ENCODE measurements around the gene HAUS7. TPM values are rescaled to one million over a fixed set of nuclear protein-coding genes. Genes with fewer than 3 reads are reported as not detected.

Gene HAUS7
- polyA plus RNA-seq, 2 of the 4 experiments (the other 2 are of a cell fraction) = 39.1 to 53.6 TPM

DNA sequence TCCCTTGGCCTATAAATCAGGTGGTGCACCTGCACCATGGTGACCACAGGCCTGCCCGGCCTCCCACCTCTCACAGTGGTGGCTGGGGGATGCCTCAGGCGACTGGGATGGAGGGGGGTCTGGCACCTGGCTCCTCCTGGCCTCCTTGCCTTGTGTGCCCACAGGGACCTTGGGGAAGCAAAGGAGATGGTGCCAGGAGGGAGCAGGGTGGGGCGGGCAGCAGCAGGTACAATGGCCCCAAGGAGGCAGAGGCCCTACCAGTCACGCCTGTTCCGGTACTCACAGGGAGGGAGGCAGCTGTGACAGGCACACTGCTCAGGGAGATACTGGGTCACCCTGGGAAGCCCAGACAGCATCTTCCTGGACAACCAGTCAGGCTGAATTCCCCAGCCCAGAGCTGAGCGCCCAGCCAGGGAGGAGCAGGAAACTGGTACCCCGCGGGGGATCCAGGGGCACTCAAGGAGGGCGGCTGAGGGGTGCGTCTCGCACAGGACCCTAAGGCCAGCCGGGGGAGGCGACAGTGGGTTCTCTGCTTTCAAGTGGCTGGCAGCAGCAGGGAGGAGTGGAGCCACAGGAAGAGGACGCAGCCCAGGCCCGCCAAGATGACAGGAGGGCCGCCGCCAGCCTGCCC is 23.3 kb downstream of the HAUS7 start:
- Histone ChIP-seq H3K27ac (no peak overlapping the region), H3K4me2 (no peak overlapping the region), H3K4me3 (no peak overlapping the region), H3K4me1 (no peaks in the 10 kb centered on the region), H3K9me3 (no peaks in the 10 kb centered on the region)
- ATAC-seq = no peak
- ChIA-PET POLR2A (interaction anchor here (0.5 kb wide), 1 partner anchor 267 kb away, joined by 3 read pairs; no protein-coding TSS in a partner anchor), CTCF (interaction anchor here (0.8 to 2.7 kb wide), 2 partner anchors 14 to 60 kb away, joined by 3 to 13 read pairs; no protein-coding TSS in a partner anchor)
- no peak for DNase-seq (ENCODE audit: low read depth in 1 of 2, low spot score in 1 of 2)
- FAIRE-seq = no peak
- TF ChIP-seq HOXA7 (CRISPR knock-in tag; IDR thresholded peaks at IDR 0.05) (no peak), CBX8 (IDR thresholded peaks at IDR 0.05) (no peak), ZSCAN20 (CRISPR knock-in tag; IDR thresholded peaks at IDR 0.05) (no peak), RAD21 (conservative IDR thresholded peaks at IDR 0.05 in 1 of 2, IDR thresholded peaks at IDR 0.05 in 1 of 2) (no peak), ZNF302 (CRISPR knock-in tag; IDR thresholded peaks at IDR 0.05) (no peak), PHF8 (IDR thresholded peaks at IDR 0.05; ENCODE audit: borderline replicate concordance, low read depth) (no peak), RCOR1 (IDR thresholded peaks at IDR 0.05; ENCODE audit: low read depth, low read length) (no peak), JUN (IDR thresholded peaks at IDR 0.05) (no peak), NFE2L2 (conservative IDR thresholded peaks at IDR 0.05; ENCODE audit: low read length) (no peak)
- TF ChIP-seq, protein P1, sequence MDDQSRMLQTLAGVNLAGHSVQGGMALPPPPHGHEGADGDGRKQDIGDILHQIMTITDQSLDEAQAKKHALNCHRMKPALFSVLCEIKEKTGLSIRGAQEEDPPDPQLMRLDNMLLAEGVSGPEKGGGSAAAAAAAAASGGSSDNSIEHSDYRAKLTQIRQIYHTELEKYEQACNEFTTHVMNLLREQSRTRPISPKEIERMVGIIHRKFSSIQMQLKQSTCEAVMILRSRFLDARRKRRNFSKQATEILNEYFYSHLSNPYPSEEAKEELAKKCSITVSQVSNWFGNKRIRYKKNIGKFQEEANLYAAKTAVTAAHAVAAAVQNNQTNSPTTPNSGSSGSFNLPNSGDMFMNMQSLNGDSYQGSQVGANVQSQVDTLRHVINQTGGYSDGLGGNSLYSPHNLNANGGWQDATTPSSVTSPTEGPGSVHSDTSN (IDR thresholded peaks at IDR 0.05) = no peak
- 100% methylated on average over 7 of the region's 17 CpGs for WGBS (ENCODE audit: missing lambda C conversion rate)

DNA sequence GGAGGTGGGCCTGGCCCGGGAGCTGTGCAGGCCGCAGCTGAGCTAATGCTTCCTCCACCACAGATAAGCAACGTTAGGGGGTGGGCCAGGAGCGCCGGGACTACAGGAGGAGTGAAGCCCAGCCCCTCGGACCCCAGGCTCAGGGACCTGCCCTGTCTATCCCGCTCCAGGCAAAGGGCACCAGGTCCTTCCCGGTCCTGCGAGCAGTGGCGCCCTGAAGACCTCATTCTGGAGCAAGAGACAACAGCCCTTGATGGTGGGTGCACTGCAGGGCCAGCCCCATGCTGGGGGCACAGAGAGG is 23.8 kb downstream of the HAUS7 start:
- TF ChIP-seq SMC3 (IDR thresholded peaks at IDR 0.05) (no peak), MAZ (IDR thresholded peaks at IDR 0.05; ENCODE audit: borderline replicate concordance, low read depth, low read length) (no peak), HOXB5 (CRISPR knock-in tag; IDR thresholded peaks at IDR 0.05) (no peak), NFE2L2 (conservative IDR thresholded peaks at IDR 0.05; ENCODE audit: low read length) (no peak), JUN (IDR thresholded peaks at IDR 0.05) (no peak), POLR2AphosphoS2 (conservative IDR thresholded peaks at IDR 0.05; ENCODE audit: low read length) (no peak), JUNB (IDR thresholded peaks at IDR 0.05) (no peak), MAFK (IDR thresholded peaks at IDR 0.05; ENCODE audit: partially characterized antibody) (no peak)
- TF ChIP-seq, protein P2, sequence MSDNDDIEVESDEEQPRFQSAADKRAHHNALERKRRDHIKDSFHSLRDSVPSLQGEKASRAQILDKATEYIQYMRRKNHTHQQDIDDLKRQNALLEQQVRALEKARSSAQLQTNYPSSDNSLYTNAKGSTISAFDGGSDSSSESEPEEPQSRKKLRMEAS (IDR thresholded peaks at IDR 0.05) = no peak
- Histone ChIP-seq H3K9me3 (no peaks in the 10 kb centered on the region), H3K27ac (no peak overlapping the region), H3K4me3 (no peak overlapping the region), H3K4me2 (no peak overlapping the region), H3K4me1 (no peaks in the 10 kb centered on the region)
- ChIA-PET POLR2A (interaction anchor here (0.5 kb wide), 1 partner anchor 268 kb away, joined by 3 read pairs; no protein-coding TSS in a partner anchor), CTCF (interaction anchor here (0.8 to 2.7 kb wide), 2 partner anchors 14 to 61 kb away, joined by 3 to 13 read pairs; no protein-coding TSS in a partner anchor)
- WGBS (ENCODE audit: missing lambda C conversion rate) = 100% methylated on average over 3 of the region's 10 CpGs
- ATAC-seq (no peak), FAIRE-seq (no peak), DNase-seq (ENCODE audit: low read depth in 1 of 2, low spot score in 1 of 2) (no peak)

DNA sequence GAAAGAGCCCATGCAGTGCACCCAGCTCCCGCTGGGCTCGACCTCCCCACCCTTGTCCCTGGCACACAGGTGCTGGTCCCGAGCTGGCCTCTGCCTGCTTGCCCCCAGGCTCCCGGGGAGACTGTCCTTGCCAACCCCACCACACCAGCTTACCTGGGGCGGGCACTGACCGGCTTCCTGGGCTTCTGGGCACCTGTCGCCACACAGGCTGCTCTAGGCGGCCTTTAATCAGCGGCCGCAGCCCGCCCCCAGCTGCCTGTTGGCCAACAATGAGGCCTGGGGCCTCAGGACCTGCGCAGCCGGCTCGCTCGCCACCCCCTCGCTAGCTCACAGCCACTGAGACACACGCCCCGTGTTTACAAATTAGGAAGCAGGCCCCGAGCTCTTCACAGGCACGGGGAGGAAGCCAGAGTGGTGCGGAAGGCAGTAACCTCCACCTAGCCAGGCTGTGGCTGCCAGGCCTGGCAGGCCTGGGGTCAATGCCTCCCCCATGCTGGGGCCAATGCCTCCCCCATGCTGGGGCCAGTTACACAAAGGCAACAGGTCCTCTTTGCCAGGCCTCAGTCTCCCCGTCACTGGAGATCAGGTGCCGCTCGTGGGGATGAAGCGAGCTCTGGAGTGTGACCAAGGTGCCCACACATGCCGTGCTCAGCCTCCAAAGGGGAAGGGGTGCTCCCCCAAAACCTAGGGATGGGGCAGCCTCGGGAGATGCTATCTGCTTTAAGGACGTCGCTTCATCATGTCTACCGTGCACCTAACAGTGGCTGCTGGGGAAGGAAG is 24.3 kb downstream of the HAUS7 start, which contains the start of gene TREX2:
Gene TREX2 (minus strand): TSS at position 201 of the 780 bp plus-strand sequence. CDS start 626 bp downstream, outside the sequence.
- ChIA-PET POLR2A (interaction anchor here (0.5 kb wide), 1 partner anchor 268 kb away, joined by 3 read pairs; no protein-coding TSS in a partner anchor), CTCF (interaction anchor here (0.6 to 2.7 kb wide), 5 partner anchors 12 to 492 kb away, joined by 3 to 13 read pairs (median 3); no protein-coding TSS in a partner anchor)
- H3K4me3 ChIP-seq = no peak within 1 kb of the TSS
- DNase-seq (ENCODE audit: low read depth in 1 of 2, low spot score in 1 of 2) (no peak), ATAC-seq (no peak), FAIRE-seq (no peak)
- H3K4me1 ChIP-seq = no peaks in the 10 kb centered on the region
- H3K27ac ChIP-seq = no peak within 1 kb of the TSS
- WGBS (ENCODE audit: missing lambda C conversion rate) = 97% methylated on average over 13 of the region's 30 CpGs
- H3K4me2 ChIP-seq = no peak within 1 kb of the TSS
- TF ChIP-seq CHD2 (IDR thresholded peaks at IDR 0.05; ENCODE audit: low read length, partially characterized antibody) (no peak), CEBPB (IDR thresholded peaks at IDR 0.05) (no peak), FOXS1 (CRISPR knock-in tag; IDR thresholded peaks at IDR 0.05) (no peak), HDAC2 (IDR thresholded peaks at IDR 0.05) (no peak), JUNB (IDR thresholded peaks at IDR 0.05) (no peak)
- no peaks in the 10 kb centered on the region for H3K9me3 ChIP-seq

Measured in A549 (cell line).